A549 (cell line): ENCODE data around the gene FBXO38. TPM values are rescaled to one million over a fixed set of nuclear protein-coding genes. Genes with fewer than 3 reads are reported as not detected.

Experiments used
- ATAC-seq, 2 experiments: fragments of 200-7000 bp in 1 of 2; fragments of >200 bp in 1 of 2; cut with Nextera tagmentation in 1 of 2; cut with Tn5 transposase in 1 of 2; 3 replicates each; pipeline versions ENCODE4 v1.8.0 to v1.9.1; 2018 to 2020; ENCODE audit warnings: mild to moderate bottlenecking in 1 of 2, moderate library complexity in 1 of 2
- CTCF ChIA-PET: fragments of 300-600 bp; sonication (Branson Sonifier 250); formaldehyde crosslinking; extraction: SDS; loops from one replicate; lab custom pipeline; 2021; ENCODE audit warnings: antibody characterized with exemption, inconsistent platforms; lab: Yijun Ruan, JAX
- POLR2A ChIA-PET: fragments of 350-600 bp; formaldehyde crosslinking; extraction: SDS; loops from one replicate; lab custom pipeline; 2021; ENCODE audit warnings: antibody characterized with exemption, inconsistent platforms; lab: Yijun Ruan, JAX
- DNase-seq, 2 experiments: peaks; one replicate each; pipeline versions ENCODE4 v3.0.0 to v3.0.0-alpha.2; 2011 to 2016; ENCODE audit warnings: low read depth in 1 of 2, low spot score in 1 of 2
- FAIRE-seq: peaks from 2 replicates; lab custom pipeline; 2011; peaks lifted over from hg19 to GRCh38; lab: Jason Lieb, UNC
- H3K27ac ChIP-seq, 2 experiments: fragments of >200 bp; sonication (Bioruptor Twin); formaldehyde crosslinking; 3 replicates each; pipeline ENCODE4 v1.5.1; 2016 to 2017
- H3K4me1 ChIP-seq: fragments of >200 bp; sonication (Bioruptor Twin); formaldehyde crosslinking; 3 replicates; pipeline ENCODE4 v1.6.1; 2016
- H3K4me2 ChIP-seq: fragments of >200 bp; sonication (Bioruptor Twin); formaldehyde crosslinking; 3 replicates; pipeline ENCODE4 v1.6.1; 2016
- H3K4me3 ChIP-seq: fragments of >200 bp; sonication (Bioruptor Twin); formaldehyde crosslinking; 3 replicates; pipeline ENCODE4 v1.5.1; 2016
- H3K9me3 ChIP-seq: fragments of >200 bp; sonication (Bioruptor Twin); formaldehyde crosslinking; 3 replicates; pipeline ENCODE4 v1.6.1; 2016
- BCL3 ChIP-seq: fragments of >200 bp; sonication (Bioruptor Twin); formaldehyde crosslinking; IDR thresholded peaks from 3 replicates; pipeline ENCODE4 v1.6.1; 2016
- CBX8 ChIP-seq: fragments of 200-600 bp; sonication (generic); IDR thresholded peaks from 2 replicates; pipeline ENCODE4 v1.6.1; 2016
- CEBPB ChIP-seq, 2 experiments: fragments of >200 bp in 1 of 2; sonication (Bioruptor Twin) in 1 of 2; formaldehyde crosslinking in 1 of 2; IDR thresholded peaks; 2 replicates each; pipeline ENCODE4 v1.6.1; 2012 to 2016
- CHD4 ChIP-seq: fragments of 200-600 bp; sonication (generic); IDR thresholded peaks from 2 replicates; pipeline ENCODE4 v1.6.1; 2016; ENCODE audit warnings: antibody characterized with exemption, mild to moderate bottlenecking, borderline replicate concordance
- E2F6 ChIP-seq: IDR thresholded peaks from 2 replicates; pipeline ENCODE4 v1.6.1; 2012; ENCODE audit warnings: low read depth, borderline replicate concordance
- ELK1 ChIP-seq: fragments of 150-350 bp; IDR thresholded peaks from 2 replicates; pipeline ENCODE4 v1.6.1; 2014; ENCODE audit warnings: low read depth, mild to moderate bottlenecking, low read length
- ESRRA ChIP-seq: fragments of 150-350 bp; IDR thresholded peaks from 2 replicates; pipeline ENCODE4 v1.6.1; 2014; ENCODE audit warnings: mild to moderate bottlenecking, low read length, borderline replicate concordance
- FOSB ChIP-seq: fragments of 250-450 bp; sonication (Bioruptor Pico); IDR thresholded peaks from 2 replicates; pipeline ENCODE4 v1.5.0; 2020; ENCODE audit warnings: mild to moderate bottlenecking, moderate library complexity
- GATA3 ChIP-seq: IDR thresholded peaks from 2 replicates; pipeline ENCODE4 v1.6.1; 2012; ENCODE audit warnings: borderline replicate concordance
- HDAC2 ChIP-seq: fragments of 200-600 bp; sonication (generic); IDR thresholded peaks from 2 replicates; pipeline ENCODE4 v1.6.1; 2016
- JUNB ChIP-seq: fragments of >200 bp; sonication (Bioruptor Twin); formaldehyde crosslinking; IDR thresholded peaks from 2 replicates; pipeline ENCODE4 v1.6.1; 2016
- KDM1A ChIP-seq: fragments of 200-600 bp; sonication (generic); IDR thresholded peaks from 2 replicates; pipeline ENCODE4 v1.6.1; 2016; ENCODE audit warnings: low read depth, mild to moderate bottlenecking
- KDM5A ChIP-seq: fragments of 200-600 bp; sonication (generic); IDR thresholded peaks from 2 replicates; pipeline ENCODE4 v1.6.1; 2016; ENCODE audit warnings: antibody characterized with exemption, mild to moderate bottlenecking
- MAX ChIP-seq: IDR thresholded peaks from 2 replicates; pipeline ENCODE4 v1.6.1; 2012
- NFE2L2 ChIP-seq: fragments of 150-350 bp; conservative IDR thresholded peaks from 2 replicates; pipeline ENCODE4 v1.6.1; 2014; ENCODE audit warnings: low read length
- NPAS2 ChIP-seq: fragments of 250-450 bp; sonication (Bioruptor Pico); IDR thresholded peaks from 2 replicates; pipeline ENCODE4 v1.8.0; 2022; ENCODE audit warnings: mild to moderate bottlenecking, moderate library complexity, borderline replicate concordance
- PBX3 ChIP-seq: IDR thresholded peaks from 2 replicates; pipeline ENCODE4 v1.6.1; 2012
- PHF8 ChIP-seq: fragments of 200-600 bp; sonication (generic); IDR thresholded peaks from 2 replicates; pipeline ENCODE4 v1.6.1; 2016; ENCODE audit warnings: low read depth, mild to moderate bottlenecking, antibody characterized with exemption, moderate library complexity, borderline replicate concordance
- RCOR1 ChIP-seq: fragments of 150-350 bp; IDR thresholded peaks from 2 replicates; pipeline ENCODE4 v1.6.1; 2014; ENCODE audit warnings: antibody characterized with exemption, low read length, low read depth
- SMC3 ChIP-seq: fragments of >200 bp; sonication (Bioruptor Twin); formaldehyde crosslinking; IDR thresholded peaks from 3 replicates; pipeline ENCODE4 v1.6.1; 2018; ENCODE audit warnings: inconsistent platforms
- TP53 ChIP-seq: fragments of 250-450 bp; sonication (Bioruptor Pico); IDR thresholded peaks from 2 replicates; pipeline ENCODE4 v1.5.0; 2021; ENCODE audit warnings: mild to moderate bottlenecking, moderate library complexity
- ZNF302 ChIP-seq: fragments of 250-450 bp; sonication (Bioruptor Pico); IDR thresholded peaks from 2 replicates; pipeline ENCODE4 v1.9.0; 2021; ENCODE audit warnings: inconsistent platforms, mild to moderate bottlenecking, moderate library complexity
- ZSCAN20 ChIP-seq: fragments of 250-450 bp; sonication (Bioruptor Pico); IDR thresholded peaks from 2 replicates; pipeline ENCODE4 v1.8.0; 2022; ENCODE audit warnings: mild to moderate bottlenecking, moderate library complexity
- WGBS: methylation state at CpG from one replicate; pipeline ENCODE4 v1.1.6; 2017; ENCODE audit errors: missing lambda C conversion rate; 5-methylcytosine and 5-hydroxymethylcytosine counted together
- polyA plus RNA-seq, 4 experiments: library from polyadenylated mRNA; depleted of rRNA in 3 of 4; stranded (reverse); fragments of >200 nt; fragmentation: RNase III in 1 of 4; extraction: RNeasy Plus Mini Kit Qiagen cat#74134 plus additional on column Dnase treatment in 1 of 4; gene quantifications; 2 replicates in 3 of 4; 3 replicates in 1 of 4; pipeline ENCODE4 v1.2.3, GENCODE V29; 2011 to 2017

Gene FBXO38
- polyA plus RNA-seq, 2 of the 4 experiments (the other 2 are of a cell fraction), result 15.8 to 33.2 TPM

- peak overlapping the region; percentile 90 to 92; a peak in 5 of 6 replicates for H3K27ac ChIP-seq
- peak overlapping the region; percentile 92 for H3K4me3 ChIP-seq
- 93% methylated on average over 4 of the region's 4 CpGs for WGBS
- POLR2A ChIA-PET, result no interaction called here
- H3K9me3 ChIP-seq, result no peaks in the 10 kb centered on the region
- peaks cover 13% of the 10 kb centered on the region; the same call in 2 of the 3 replicates for H3K4me1 ChIP-seq
- TF ChIP-seq ZNF302, result no peak
- TF ChIP-seq SMC3, result no peak
- no peak for TF ChIP-seq PBX3
- TF ChIP-seq ESRRA, result no peak
- TF ChIP-seq KDM5A, result no peak
- no peak for TF ChIP-seq ELK1
- TF ChIP-seq HDAC2, result no peak
- TF ChIP-seq RCOR1, result no peak
- no peak for TF ChIP-seq MAX
- no peak for TF ChIP-seq CBX8
- no peak for TF ChIP-seq GATA3
- TF ChIP-seq PHF8, result no peak
- no peak for TF ChIP-seq BCL3
- no peak for TF ChIP-seq FOSB (CRISPR knock-in tag)
- no peak for TF ChIP-seq ZSCAN20 (CRISPR knock-in tag)
- no peak for TF ChIP-seq E2F6
- no peak for TF ChIP-seq CHD4
- DNase-seq, result no peak
- CTCF ChIA-PET, result interaction anchor here (0.9 to 1.1 kb wide), 2 partner anchors 8 to 204 kb away, joined by 3 to 5 read pairs; no protein-coding TSS in a partner anchor
- FAIRE-seq, result no peak
- ATAC-seq, result no peak
- H3K4me2 ChIP-seq, result peak overlapping the region; percentile 89
Measured at GRCh38 chr5:148382961-148383360, 797 bp upstream of the FBXO38 start.

- TF ChIP-seq KDM1A, result no peak
- TF ChIP-seq ELK1, result no peak
- TF ChIP-seq NPAS2 (CRISPR knock-in tag), result no peak
- TF ChIP-seq CHD4, result no peak
- no peak for TF ChIP-seq JUNB
- no peak for TF ChIP-seq CEBPB (IDR thresholded peaks at IDR 0.05)
- TF ChIP-seq NFE2L2, result no peak
- TF ChIP-seq TP53 (CRISPR knock-in tag), result no peak
- FAIRE-seq (no peak), DNase-seq (peak in 1 of 2 experiments; percentile 2), ATAC-seq (peak; percentile 10 to 42; a peak in 4 of 6 replicates)
- POLR2A ChIA-PET, result interaction anchor here (1.2 kb wide), 1 partner anchor 27 kb away, joined by 3 read pairs; no protein-coding TSS in a partner anchor
- CTCF ChIA-PET, result interaction anchor here (0.8 to 1.3 kb wide), 4 partner anchors 10 to 64 kb away, joined by 3 to 4 read pairs (median 3); no protein-coding TSS in a partner anchor
- Histone ChIP-seq H3K4me1 (peaks cover 13% of the 10 kb centered on the region; the same call in 2 of the 3 replicates), H3K4me3 (peak overlapping the region; percentile 92), H3K4me2 (peak overlapping the region; percentile 96), H3K27ac (peak overlapping the region; percentile 90 to 92), H3K9me3 (no peaks in the 10 kb centered on the region)
- 16% methylated on average over 6 of the region's 6 CpGs for WGBS
Measured at GRCh38 chr5:148384380-148384737, 601 bp downstream of the FBXO38 start.
